ENCODE results near the gene REC114. TPM values are rescaled to one million over a fixed set of nuclear protein-coding genes. Genes with fewer than 3 reads are reported as not detected.

REC114 gene
- total and polyA plus RNA-seq, 2 experiments from 2014 or later = 0.24 TPM; not detected in 1

DNA sequence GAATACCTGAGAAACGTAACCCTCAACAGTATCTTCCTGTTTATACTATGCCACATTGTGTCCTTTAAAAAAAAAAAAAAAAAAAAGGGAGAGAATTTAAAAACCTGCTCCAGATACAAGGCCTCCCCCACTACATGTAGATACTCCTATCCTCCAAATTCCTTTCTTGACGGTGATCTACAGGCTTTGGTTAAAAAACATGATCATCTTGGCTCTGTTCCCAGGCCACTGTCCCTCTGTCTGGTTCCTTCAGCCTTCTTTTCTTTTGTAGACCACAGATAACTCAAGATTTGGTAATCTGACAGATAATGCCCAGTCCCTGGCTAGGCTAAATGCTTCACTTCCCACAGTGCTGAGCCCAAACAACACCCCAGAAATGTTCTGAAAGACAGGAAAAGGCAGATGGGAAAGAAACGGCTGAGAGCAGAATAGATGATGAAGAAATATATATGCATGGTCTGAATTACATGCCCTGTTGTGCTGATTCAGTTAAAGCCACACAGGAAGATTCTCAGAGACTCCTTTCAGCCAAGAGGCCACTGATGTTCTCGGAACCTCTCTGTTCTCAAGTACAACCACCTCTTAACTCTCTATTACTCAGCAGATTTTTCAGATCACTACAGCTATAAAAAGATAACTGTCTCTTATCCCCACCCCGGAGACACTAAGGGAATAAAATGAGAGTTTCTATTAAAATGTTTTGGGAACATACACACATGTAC lies 141.9 kb downstream of the REC114 start:
- peak overlapping the region; percentile 74 for H3K27ac ChIP-seq
- H3K9me2 ChIP-seq (replicated peaks; ENCODE audit: insufficient read depth) = no peaks in the 10 kb centered on the region
- H3K36me3 ChIP-seq (replicated peaks; ENCODE audit: insufficient read depth, low read depth) = peaks cover 4% of the 10 kb centered on the region
- 76% methylated on average over 5 of the region's 5 CpGs for WGBS (ENCODE audit: low lambda C conversion rate, missing lambda C conversion rate)
- TF ChIP-seq EZH2 (IDR thresholded peaks at IDR 0.05; ENCODE audit: borderline replicate concordance) (no peak), EZH2phosphoT487 (IDR thresholded peaks at IDR 0.05; ENCODE audit: low read depth, severe bottlenecking, unreplicated experiment) (no peak)
- TF ChIP-seq, protein P1, sequence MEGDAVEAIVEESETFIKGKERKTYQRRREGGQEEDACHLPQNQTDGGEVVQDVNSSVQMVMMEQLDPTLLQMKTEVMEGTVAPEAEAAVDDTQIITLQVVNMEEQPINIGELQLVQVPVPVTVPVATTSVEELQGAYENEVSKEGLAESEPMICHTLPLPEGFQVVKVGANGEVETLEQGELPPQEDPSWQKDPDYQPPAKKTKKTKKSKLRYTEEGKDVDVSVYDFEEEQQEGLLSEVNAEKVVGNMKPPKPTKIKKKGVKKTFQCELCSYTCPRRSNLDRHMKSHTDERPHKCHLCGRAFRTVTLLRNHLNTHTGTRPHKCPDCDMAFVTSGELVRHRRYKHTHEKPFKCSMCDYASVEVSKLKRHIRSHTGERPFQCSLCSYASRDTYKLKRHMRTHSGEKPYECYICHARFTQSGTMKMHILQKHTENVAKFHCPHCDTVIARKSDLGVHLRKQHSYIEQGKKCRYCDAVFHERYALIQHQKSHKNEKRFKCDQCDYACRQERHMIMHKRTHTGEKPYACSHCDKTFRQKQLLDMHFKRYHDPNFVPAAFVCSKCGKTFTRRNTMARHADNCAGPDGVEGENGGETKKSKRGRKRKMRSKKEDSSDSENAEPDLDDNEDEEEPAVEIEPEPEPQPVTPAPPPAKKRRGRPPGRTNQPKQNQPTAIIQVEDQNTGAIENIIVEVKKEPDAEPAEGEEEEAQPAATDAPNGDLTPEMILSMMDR (IDR thresholded peaks at IDR 0.05; ENCODE audit: poor library complexity) = no peak
- H3K4me2 ChIP-seq = peak overlapping the region; percentile 54
- no peaks in the 10 kb centered on the region for H3K9me3 ChIP-seq (ENCODE audit: low read depth)
- peaks cover 53% of the 10 kb centered on the region for H3K79me2 ChIP-seq
- peaks cover 3% of the 10 kb centered on the region for H4K20me1 ChIP-seq (ENCODE audit: insufficient read depth, poor library complexity, severe bottlenecking)
- H3K4me3 ChIP-seq = no peak overlapping the region
- DNase-seq (ENCODE audit: low spot score) = no peak
- no peaks in the 10 kb centered on the region for H3K27me3 ChIP-seq
- no peak overlapping the region for H2AFZ ChIP-seq
- peaks cover 24% of the 10 kb centered on the region for H3K4me1 ChIP-seq (ENCODE audit: insufficient read depth)

DNA sequence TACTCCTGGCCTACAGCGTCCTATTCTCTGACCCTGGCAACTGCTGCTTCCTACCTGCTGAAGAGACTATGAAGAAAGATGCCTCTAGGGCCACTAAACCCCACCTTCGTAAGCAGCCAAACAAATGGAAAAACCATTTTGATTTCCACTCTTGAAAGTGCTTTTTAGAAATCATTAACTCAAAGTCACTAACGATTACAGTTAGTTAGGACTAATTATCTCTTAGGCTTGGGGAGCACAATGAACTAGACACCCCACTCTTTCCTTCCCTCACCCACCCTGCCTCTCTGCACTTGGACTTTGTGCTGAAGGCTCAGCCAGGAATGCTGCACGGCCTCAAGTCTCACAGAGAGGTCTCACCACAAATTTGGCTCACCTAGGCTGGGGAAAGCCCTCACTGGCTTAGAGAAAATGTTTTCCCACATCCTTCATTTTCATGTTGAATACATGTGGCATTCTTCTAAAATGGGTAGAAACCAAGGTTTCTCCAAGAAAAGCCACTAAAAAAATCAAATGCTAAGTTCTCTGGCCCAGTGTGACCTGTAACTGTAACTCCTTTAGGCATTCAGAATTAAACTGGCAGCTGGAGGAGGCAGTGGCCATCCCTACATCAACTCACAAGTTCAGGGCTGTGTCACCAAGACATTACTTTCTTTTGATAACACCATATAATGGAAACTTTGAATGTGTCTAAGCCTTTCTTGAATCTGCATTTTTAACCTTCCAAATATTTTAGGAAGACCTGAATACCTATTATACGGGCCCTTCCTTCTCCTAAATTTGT lies 143.1 kb downstream of the REC114 start:
- H3K79me2 ChIP-seq = peaks cover 61% of the 10 kb centered on the region
- DNase-seq (ENCODE audit: low spot score) = no peak
- H3K27me3 ChIP-seq = no peaks in the 10 kb centered on the region
- H3K27ac ChIP-seq = peak overlapping the region; percentile 74
- TF ChIP-seq EZH2 (IDR thresholded peaks at IDR 0.05; ENCODE audit: borderline replicate concordance) (no peak), EZH2phosphoT487 (IDR thresholded peaks at IDR 0.05; ENCODE audit: low read depth, severe bottlenecking, unreplicated experiment) (no peak)
- TF ChIP-seq, protein P1 (IDR thresholded peaks at IDR 0.05; ENCODE audit: poor library complexity) = no peak
- peaks cover 24% of the 10 kb centered on the region for H3K4me1 ChIP-seq (ENCODE audit: insufficient read depth)
- H3K9me3 ChIP-seq (ENCODE audit: low read depth) = no peaks in the 10 kb centered on the region
- H3K36me3 ChIP-seq (replicated peaks; ENCODE audit: insufficient read depth, low read depth) = peaks cover 4% of the 10 kb centered on the region
- H3K4me3 ChIP-seq = no peak overlapping the region
- H4K20me1 ChIP-seq (ENCODE audit: insufficient read depth, poor library complexity, severe bottlenecking) = peaks cover 6% of the 10 kb centered on the region
- WGBS (ENCODE audit: low lambda C conversion rate, missing lambda C conversion rate) = 78% methylated on average over 5 of the region's 5 CpGs
- no peak overlapping the region for H2AFZ ChIP-seq
- no peaks in the 10 kb centered on the region for H3K9me2 ChIP-seq (replicated peaks; ENCODE audit: insufficient read depth)
- peak overlapping the region; percentile 54 for H3K4me2 ChIP-seq

DNA sequence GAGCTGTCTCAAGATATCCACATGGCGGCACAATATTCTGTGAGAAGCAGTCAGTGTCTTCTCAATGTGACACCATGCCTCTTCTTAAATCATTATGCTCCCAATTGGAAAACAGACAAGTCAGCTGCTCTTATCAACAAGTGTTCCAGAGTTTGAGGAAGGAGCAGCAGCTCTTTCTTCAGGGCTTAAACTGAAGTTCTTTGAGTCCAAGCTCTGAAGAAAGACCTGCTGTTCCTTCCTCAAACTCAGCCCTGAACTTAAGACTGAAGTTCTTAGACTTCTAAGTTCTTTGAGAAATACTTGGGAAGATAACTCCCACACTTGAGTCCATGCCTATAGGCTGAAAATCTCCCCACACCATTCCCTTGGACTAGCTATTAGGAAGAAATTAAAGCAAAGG lies 146.8 kb downstream of the REC114 start:
- H3K4me1 ChIP-seq (ENCODE audit: insufficient read depth) = peaks cover 23% of the 10 kb centered on the region
- no peaks in the 10 kb centered on the region for H3K27me3 ChIP-seq
- no peaks in the 10 kb centered on the region for H3K9me2 ChIP-seq (replicated peaks; ENCODE audit: insufficient read depth)
- no peaks in the 10 kb centered on the region for H3K9me3 ChIP-seq (ENCODE audit: low read depth)
- H3K4me2 ChIP-seq = no peak overlapping the region
- H3K36me3 ChIP-seq (replicated peaks; ENCODE audit: insufficient read depth, low read depth) = peaks cover 4% of the 10 kb centered on the region
- WGBS (ENCODE audit: low lambda C conversion rate, missing lambda C conversion rate) = 100% methylated on average over 1 of the region's 1 CpG
- peaks cover 34% of the 10 kb centered on the region for H4K20me1 ChIP-seq (ENCODE audit: insufficient read depth, poor library complexity, severe bottlenecking)
- TF ChIP-seq, protein P1 (IDR thresholded peaks at IDR 0.05; ENCODE audit: poor library complexity) = no peak
- no peak for TF ChIP-seq EZH2phosphoT487 (IDR thresholded peaks at IDR 0.05; ENCODE audit: low read depth, severe bottlenecking, unreplicated experiment)
- no peak for TF ChIP-seq EZH2 (IDR thresholded peaks at IDR 0.05; ENCODE audit: borderline replicate concordance)
- H2AFZ ChIP-seq = no peak overlapping the region
- H3K4me3 ChIP-seq = no peak overlapping the region
- H3K27ac ChIP-seq = no peak overlapping the region
- H3K79me2 ChIP-seq = peaks cover 74% of the 10 kb centered on the region
- DNase-seq (ENCODE audit: low spot score) = no peak
